Peyer's patch (tissue), 4 donors: ENCODE measurements around the gene AOPEP. TPM values are rescaled to one million over a fixed set of nuclear protein-coding genes. Genes with fewer than 3 reads are reported as not detected.

ENCODE experiments used
- DNase-seq, 3 donors: peaks; one replicate each; pipeline ENCODE4 v3.0.0-alpha.2; 2017 to 2019
- H3K27ac ChIP-seq, 4 donors: fragments of 200-600 bp; sonication (generic); one replicate each; pipeline ENCODE4 v1.5.1; 2016 to 2019
- H3K27me3 ChIP-seq, 2 donors: fragments of 200-600 bp; sonication (generic); one replicate each; pipeline ENCODE4 v1.5.1; 2019
- H3K36me3 ChIP-seq, 3 donors: fragments of 200-600 bp; sonication (generic); one replicate each; pipeline ENCODE4 v1.5.1; 2016 to 2019
- H3K4me1 ChIP-seq, 4 donors: fragments of 200-600 bp; sonication (generic); one replicate each; pipeline ENCODE4 v1.5.1; 2016 to 2019
- H3K4me3 ChIP-seq, 4 donors: fragments of 200-600 bp; sonication (generic); 1 replicate in 3 of 4; 2 replicates in 1 of 4; pipeline ENCODE4 v1.5.1; 2016 to 2019; ENCODE audit warnings: mild to moderate bottlenecking in 1 of 4
- H3K9me3 ChIP-seq, 4 donors: fragments of 200-600 bp; sonication (generic); one replicate each; pipeline ENCODE4 v1.5.1; 2016 to 2019; ENCODE audit warnings: mild to moderate bottlenecking in 1 of 4
- CTCF ChIP-seq, 6 experiments: fragments of 450-650 bp in 4 of 6; fragments of 200-600 bp in 2 of 6; sonication (generic) in 1 of 6; IDR thresholded peaks; one replicate each; pipeline ENCODE4 v1.5.1; 2017 to 2019; ENCODE audit warnings: antibody characterized with exemption in 6 of 6, mild to moderate bottlenecking in 3 of 6, moderate library complexity in 1 of 6
- POLR2A ChIP-seq, 2 donors: fragments of 450-650 bp; IDR thresholded peaks; one replicate each; pipeline ENCODE4 v1.5.1; 2017; ENCODE audit warnings: antibody characterized with exemption in 2 of 2, mild to moderate bottlenecking in 2 of 2, moderate library complexity in 2 of 2
- total RNA-seq, 4 donors: library from RNA; depleted of rRNA; stranded (reverse); fragments of >200 nt; gene quantifications; one replicate each; pipeline ENCODE4 v1.1.0, GENCODE V29; 2016

AOPEP gene
- total RNA-seq, 4 donors from 2014 or later, result 83.5 to 272 (median 117) TPM

- no peaks in the 10 kb centered on the region for H3K36me3 ChIP-seq
- H3K9me3 ChIP-seq, result no peaks in the 10 kb centered on the region
- H3K4me3 ChIP-seq, result no peak overlapping the region
- no peak for TF ChIP-seq CTCF (IDR thresholded peaks at IDR 0.05)
- TF ChIP-seq POLR2A (IDR thresholded peaks at IDR 0.05), result no peak
- no peak overlapping the region for H3K27ac ChIP-seq
- no peaks in the 10 kb centered on the region for H3K27me3 ChIP-seq
- no peak for DNase-seq
- H3K4me1 ChIP-seq, result no peaks in the 10 kb centered on the region
Observed at GRCh38 chr9:94985649-94986048, 259.1 kb downstream of the AOPEP start.

DNA sequence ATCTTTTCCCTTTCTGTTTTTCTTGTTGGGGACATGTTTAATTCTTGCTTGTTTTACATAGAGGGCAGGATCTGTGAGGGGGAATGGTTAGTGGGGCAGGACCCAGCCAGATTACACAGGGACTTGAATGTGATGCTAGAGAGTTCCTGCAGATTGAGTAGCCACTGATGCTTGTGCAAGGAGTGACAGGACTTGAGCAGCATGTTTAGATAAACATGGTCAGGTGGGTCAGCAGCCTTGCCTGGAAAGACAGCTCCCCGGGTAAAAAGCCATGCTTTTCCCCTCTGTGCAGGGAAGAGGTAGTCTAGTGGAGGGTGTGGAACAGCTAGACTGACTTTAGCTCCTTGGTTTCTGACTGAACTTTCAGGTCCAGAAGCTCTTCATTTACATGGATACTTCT, 261.2 kb downstream of the AOPEP start:
- no peaks in the 10 kb centered on the region for H3K9me3 ChIP-seq
- TF ChIP-seq POLR2A (IDR thresholded peaks at IDR 0.05) (no peak), CTCF (IDR thresholded peaks at IDR 0.05) (no peak)

GRCh38 chr9:94990897-94991561, 264.5 kb downstream of the AOPEP start:
- DNase-seq, result no peak
- Histone ChIP-seq H3K4me1 (no peaks in the 10 kb centered on the region), H3K4me3 (no peak overlapping the region), H3K9me3 (no peaks in the 10 kb centered on the region), H3K27ac (no peak overlapping the region), H3K27me3 (no peaks in the 10 kb centered on the region), H3K36me3 (no peaks in the 10 kb centered on the region)
- TF ChIP-seq CTCF (IDR thresholded peaks at IDR 0.05), result no peak
- TF ChIP-seq POLR2A (IDR thresholded peaks at IDR 0.05), result no peak

More for the DNA sequence above, 261.2 kb downstream of the AOPEP start:
- DNase-seq, result no peak
- no peak overlapping the region for H3K4me3 ChIP-seq
- no peaks in the 10 kb centered on the region for H3K27me3 ChIP-seq
- H3K27ac ChIP-seq, result no peak overlapping the region
- no peaks in the 10 kb centered on the region for H3K4me1 ChIP-seq
- H3K36me3 ChIP-seq, result no peaks in the 10 kb centered on the region

GRCh38 chr9:94991961-94992907, 265.7 kb downstream of the AOPEP start:
- no peaks in the 10 kb centered on the region for H3K9me3 ChIP-seq
- no peak for DNase-seq
- no peak overlapping the region for H3K4me3 ChIP-seq
- TF ChIP-seq CTCF (IDR thresholded peaks at IDR 0.05), result no peak
- TF ChIP-seq POLR2A (IDR thresholded peaks at IDR 0.05), result no peak
- H3K36me3 ChIP-seq, result no peaks in the 10 kb centered on the region
- no peaks in the 10 kb centered on the region for H3K27me3 ChIP-seq
- no peaks in the 10 kb centered on the region for H3K4me1 ChIP-seq
- no peak overlapping the region for H3K27ac ChIP-seq

- TF ChIP-seq POLR2A (IDR thresholded peaks at IDR 0.05) (no peak), CTCF (IDR thresholded peaks at IDR 0.05) (no peak)
- Histone ChIP-seq H3K9me3 (no peaks in the 10 kb centered on the region), H3K4me1 (no peaks in the 10 kb centered on the region), H3K36me3 (no peaks in the 10 kb centered on the region), H3K4me3 (peak overlapping the region in 1 of 4 donors; percentile 11), H3K27ac (no peak overlapping the region), H3K27me3 (no peaks in the 10 kb centered on the region)
- DNase-seq, result no peak
Observed at GRCh38 chr9:94993160-94993820, 266.8 kb downstream of the AOPEP start.
